ENCODE data around the gene L3MBTL4. TPM values are rescaled to one million over a fixed set of nuclear protein-coding genes. Genes with fewer than 3 reads are reported as not detected.

Gene L3MBTL4
- total and polyA plus RNA-seq, 9 of the 15 experiments (the other 6 are each of a cell fraction or from before 2014, with no cell fraction given) = not detected

- POLR2A ChIA-PET = no interaction called here
- no peak overlapping the region for H3K4me2 ChIP-seq (ENCODE audit: insufficient read depth, low read length)
- BruUV-seq (replicated peaks) = no TSS peak
Observed at GRCh38 chr18:5963267-5963666, 451.4 kb downstream of the L3MBTL4 start.

More at GRCh38 chr18:5963267-5963666, 451.4 kb downstream of the L3MBTL4 start:
- Histone ChIP-seq H3K79me2 (ENCODE audit: control insufficient read depth, insufficient read depth, low read length) (no peaks in the 10 kb centered on the region), H3K27me3 (ENCODE audit: control insufficient read depth in 2 of 2, insufficient read depth in 2 of 2, low read length in 2 of 2) (no peaks in the 10 kb centered on the region), H4K20me1 (replicated peaks; ENCODE audit: control insufficient read depth, insufficient read depth, low read length) (no peaks in the 10 kb centered on the region), H3K27ac (ENCODE audit: extremely low read depth, low read depth, low read length) (no peak overlapping the region), H3K9ac (ENCODE audit: insufficient read depth in 1 of 2, low read depth in 2 of 2, low read length in 2 of 2) (no peak overlapping the region), H3K9me1 (ENCODE audit: control insufficient read depth, insufficient read depth, low read length) (no peaks in the 10 kb centered on the region), H3K36me3 (ENCODE audit: control insufficient read depth, insufficient read depth, low read length) (no peaks in the 10 kb centered on the region), H3K9me3 (replicated peaks; ENCODE audit: control insufficient read depth, insufficient read depth, low read depth, low read length) (no peaks in the 10 kb centered on the region), H3K4me3 (no peak overlapping the region), H2AFZ (ENCODE audit: low read depth, low read length) (no peak overlapping the region), H3K4me1 (replicated peaks in 1 of 2; ENCODE audit: control insufficient read depth in 2 of 2, insufficient read depth in 2 of 2, low read length in 2 of 2) (no peaks in the 10 kb centered on the region)
- FAIRE-seq = no peak
- DNase-seq (ENCODE audit: extremely low read depth in 1 of 4, low spot score in 3 of 4) = no peak
- CTCF ChIA-PET (ENCODE audit: low intra/inter-chr PET ratio) = no interaction called here
- TF ChIP-seq BCLAF1 (IDR thresholded peaks at IDR 0.05; ENCODE audit: borderline replicate concordance in 1 of 2, control insufficient read depth in 1 of 2, low read depth in 2 of 2, low read length in 1 of 2) (no peak), MXD1 (CRISPR knock-in tag; IDR thresholded peaks at IDR 0.05; ENCODE audit: borderline replicate concordance, poor library complexity, severe bottlenecking) (no peak), POLR2A (conservative IDR thresholded peaks at IDR 0.05) (no peak), HBP1 (CRISPR knock-in tag; IDR thresholded peaks at IDR 0.05) (no peak), PCBP1 (IDR thresholded peaks at IDR 0.05; ENCODE audit: low read depth, low read length, poor library complexity, severe bottlenecking) (no peak), CCNT2 (IDR thresholded peaks at IDR 0.05; ENCODE audit: borderline replicate concordance, extremely low read depth, insufficient read length, low read depth, low read length) (no peak), NFE2 (IDR thresholded peaks at IDR 0.05; ENCODE audit: low read depth) (no peak)
- in situ Hi-C loops (cut with MboI) (no loop called here), intact Hi-C loops (cut with micrococcal nuclease) (no loop called here)
- ATAC-seq = no peak
- WGBS (ENCODE audit: insufficient coverage, low coverage, missing lambda C conversion rate) = 2% methylated on average over 7 of the region's 7 CpGs

Measured in K562 (cell line).